Small intestine (tissue), 7 donors: ENCODE data around the gene CPNE1. TPM values are rescaled to one million over a fixed set of nuclear protein-coding genes. Genes with fewer than 3 reads are reported as not detected.

Experiments
- DNase-seq, 2 donors: peaks; one replicate each; pipeline versions ENCODE4 v3.0.0 to v3.0.0-alpha.2; 2013
- FAIRE-seq: peaks from 2 replicates; lab custom pipeline; 2012; peaks lifted over from hg19 to GRCh38; lab: Jason Lieb, UNC
- H3K27ac ChIP-seq, 3 donors: one replicate each; pipeline ENCODE4 v1.5.1; 2013; ENCODE audit warnings: low read length in 2 of 3, mild to moderate bottlenecking in 2 of 3, control low read depth in 1 of 3, inconsistent platforms in 1 of 3, low read depth in 1 of 3, moderate library complexity in 1 of 3
- H3K27me3 ChIP-seq, 3 donors: one replicate each; pipeline ENCODE4 v1.6.1; 2013; ENCODE audit warnings: low read length in 3 of 3, inconsistent platforms in 1 of 3; ENCODE audit not compliant: control insufficient read depth in 3 of 3, insufficient read depth in 3 of 3
- H3K36me3 ChIP-seq, 3 donors: one replicate each; pipeline ENCODE4 v1.6.1; 2013; ENCODE audit warnings: low read length in 3 of 3, inconsistent platforms in 1 of 3, low read depth in 1 of 3, mild to moderate bottlenecking in 1 of 3, moderate library complexity in 1 of 3; ENCODE audit not compliant: control insufficient read depth in 3 of 3, insufficient read depth in 2 of 3
- H3K4me1 ChIP-seq, 3 donors: one replicate each; pipeline ENCODE4 v1.6.1; 2013; ENCODE audit warnings: low read length in 2 of 3, inconsistent platforms in 1 of 3, low read depth in 1 of 3, mild to moderate bottlenecking in 1 of 3, moderate library complexity in 1 of 3; ENCODE audit not compliant: control insufficient read depth in 3 of 3, insufficient read depth in 2 of 3
- H3K4me3 ChIP-seq, 3 donors: one replicate each; pipeline ENCODE4 v1.5.1; 2013; ENCODE audit warnings: low read length in 3 of 3, control low read depth in 1 of 3, inconsistent platforms in 1 of 3, low read depth in 1 of 3, mild to moderate bottlenecking in 1 of 3, moderate library complexity in 1 of 3
- H3K9me3 ChIP-seq, 2 donors: one replicate each; pipeline ENCODE4 v1.6.1; 2013; ENCODE audit warnings: low read depth in 1 of 2, low read length in 1 of 2; ENCODE audit not compliant: control insufficient read depth in 2 of 2, insufficient read depth in 1 of 2
- WGBS, 3 donors: extraction: QIAGEN DNeasy Blood & Tissue Kit; methylation state at CpG; one replicate each; pipeline ENCODE4 v1.1.7; 2013; 5-methylcytosine and 5-hydroxymethylcytosine counted together
- polyA plus RNA-seq, 4 donors: library from polyadenylated mRNA; stranded (reverse) in 3 of 4; unstranded in 1 of 4; fragments of 200-250 nt in 3 of 4; fragments of 120-200 nt in 1 of 4; gene quantifications; one replicate each; pipeline versions ENCODE4 v1.2.1 to v1.2.3, GENCODE V29; 2013
- donor health status: healthy with polysubstance abuse.
- donor health status: control.
- donor health status: control.
- donor health status: Bipolar disorder and iron deficiency.
- donor health status: healthy.

CPNE1 gene
- polyA plus RNA-seq, 4 donors = 94.3 to 132 (median 113) TPM

GRCh38 chr20:35700625-35701148, 36.0 kb upstream of the CPNE1 start:
- DNase-seq = no peak
- peaks cover 0 to 9% (median 6%) of the 10 kb centered on the region in 3 donors for H3K4me1 ChIP-seq
- FAIRE-seq = no peak
- H3K27ac ChIP-seq = peak overlapping the region in 1 of 3 donors; percentile 25
- no peaks in the 10 kb centered on the region for H3K27me3 ChIP-seq
- peaks cover 16 to 31% (median 17%) of the 10 kb centered on the region in 3 donors for H3K36me3 ChIP-seq
- H3K4me3 ChIP-seq = no peak overlapping the region
- WGBS, 3 donors = 92 to 97% (median 93%) methylated on average over 7 of the region's 7 CpGs
- no peaks in the 10 kb centered on the region for H3K9me3 ChIP-seq

- FAIRE-seq (no peak), DNase-seq (peak; percentile 48 to 51)
- H3K27me3 ChIP-seq = no peaks in the 10 kb centered on the region
- peak overlapping the region; percentile 91 to 94 (median 93) for H3K27ac ChIP-seq
- H3K9me3 ChIP-seq = no peaks in the 10 kb centered on the region
- peaks cover 0 to 9% (median 6%) of the 10 kb centered on the region in 3 donors for H3K4me1 ChIP-seq
- peak overlapping the region; percentile 90 to 96 (median 93) for H3K4me3 ChIP-seq
- WGBS, 3 donors = 12 to 18% (median 15%) methylated on average over 6 of the region's 6 CpGs
- peaks cover 13 to 28% (median 16%) of the 10 kb centered on the region in 3 donors for H3K36me3 ChIP-seq
Measured at GRCh38 chr20:35699957-35700624, 35.4 kb upstream of the CPNE1 start.

DNA sequence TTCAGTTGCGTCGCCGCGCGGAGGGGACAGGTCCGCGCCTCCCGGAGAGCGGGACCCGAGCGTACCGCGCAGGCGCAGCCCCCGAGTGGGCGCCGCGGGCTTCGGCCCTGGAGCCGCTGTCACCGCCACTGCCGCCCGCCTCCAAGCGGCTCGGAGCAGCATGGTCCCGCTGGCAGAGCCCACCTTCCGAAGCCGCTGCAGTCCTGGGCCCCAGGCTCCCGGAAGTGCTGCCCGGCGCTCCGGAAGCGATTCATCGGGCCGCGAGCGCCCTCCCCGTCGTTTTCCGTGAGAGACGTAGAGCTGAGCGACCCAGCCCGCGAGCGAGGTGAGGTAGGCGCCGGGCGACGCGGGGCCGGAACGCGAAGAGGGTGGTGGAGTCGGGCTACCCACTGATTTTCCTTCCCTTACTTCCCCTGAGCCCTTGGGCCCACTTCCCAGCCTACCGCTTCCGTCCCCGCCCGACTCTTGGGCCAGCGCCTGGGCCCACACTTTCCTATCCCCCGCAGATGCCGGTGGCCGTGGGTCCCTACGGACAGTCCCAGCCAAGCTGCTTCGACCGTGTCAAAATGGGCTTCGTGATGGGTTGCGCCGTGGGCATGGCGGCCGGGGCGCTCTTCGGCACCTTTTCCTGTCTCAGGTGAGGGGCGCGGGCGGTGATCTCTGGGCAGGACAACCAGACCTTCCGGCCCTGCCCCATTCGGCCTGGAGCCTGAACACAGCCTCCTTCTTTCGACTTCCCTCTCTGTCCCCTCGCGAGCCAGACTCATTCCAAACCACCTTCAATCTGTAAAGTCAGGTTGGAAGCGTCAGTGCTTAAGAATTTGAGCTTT, 34.6 kb upstream of the CPNE1 start, which contains the start of the genes NFS1 and ROMO1:
Gene NFS1, minus strand, starts transcription at position 226 of the 830 bp plus-strand sequence. Its CDS starts 64 bp downstream, at position 162.
Gene ROMO1, plus strand, starts transcription at position 279 of the 830 bp plus-strand sequence. Its CDS starts 228 bp downstream, at position 507.
- DNase-seq = peak; percentile 80 to 92
- peak within 1 kb of the TSS; percentile 91 to 94 (median 93) for H3K27ac ChIP-seq
- peak within 1 kb of the TSS; percentile 90 to 96 (median 93) for H3K4me3 ChIP-seq
- FAIRE-seq = no peak
- WGBS, 3 donors = 0 to 1% (median 1%) methylated on average over 67 to 81 of the region's 81 CpGs
- peaks cover 0 to 9% (median 6%) of the 10 kb centered on the region in 3 donors for H3K4me1 ChIP-seq
- H3K9me3 ChIP-seq = no peaks in the 10 kb centered on the region
- H3K27me3 ChIP-seq = no peaks in the 10 kb centered on the region
- H3K36me3 ChIP-seq = peaks cover 9 to 29% (median 10%) of the 10 kb centered on the region in 3 donors

- Histone ChIP-seq H3K27me3 (no peaks in the 10 kb centered on the region), H3K36me3 (peaks cover 6 to 37% (median 9%) of the 10 kb centered on the region in 3 donors), H3K4me3 (peak overlapping the region; percentile 90 to 96 (median 93)), H3K4me1 (peaks cover 0 to 9% (median 6%) of the 10 kb centered on the region in 3 donors), H3K9me3 (no peaks in the 10 kb centered on the region), H3K27ac (peak overlapping the region; percentile 91 to 94 (median 93))
- DNase-seq = peak in 1 of 2 donors; percentile 28
- no peak for FAIRE-seq
- 6 to 7% (median 7%) methylated on average over 37 of the region's 37 CpGs for WGBS, 3 donors
Measured at GRCh38 chr20:35698298-35699126, 33.8 kb upstream of the CPNE1 start.

GRCh38 chr20:35697696-35698297, 33.1 kb upstream of the CPNE1 start:
- 74 to 82% (median 79%) methylated on average over 9 of the region's 9 CpGs for WGBS, 3 donors
- no peak for FAIRE-seq

DNA sequence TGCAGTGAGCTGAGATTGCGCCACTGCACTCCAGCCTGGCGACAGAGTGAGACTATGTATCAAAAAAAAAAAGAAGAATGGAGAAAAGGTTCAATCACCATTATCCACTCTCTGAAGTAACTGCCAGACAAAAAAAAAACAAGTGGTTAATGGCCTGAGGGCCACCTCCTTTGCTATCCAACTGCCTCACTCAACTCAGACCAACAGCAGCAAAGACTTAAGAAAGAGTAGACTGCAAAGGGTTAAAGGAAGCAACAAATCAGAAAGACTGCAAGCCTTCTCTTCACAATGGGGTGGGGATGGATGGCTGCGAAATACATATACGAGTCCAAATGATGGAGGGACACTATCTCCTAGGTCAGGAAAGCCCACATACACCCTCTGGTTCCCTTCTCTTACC, 31.3 kb upstream of the CPNE1 start:
- DNase-seq = no peak
- H3K36me3 ChIP-seq = peaks cover 0 to 45% (median 5%) of the 10 kb centered on the region in 3 donors

More at GRCh38 chr20:35697696-35698297, 33.1 kb upstream of the CPNE1 start:
- Histone ChIP-seq H3K27ac (no peak overlapping the region), H3K9me3 (no peaks in the 10 kb centered on the region), H3K4me1 (peaks cover 0 to 9% (median 6%) of the 10 kb centered on the region in 3 donors), H3K36me3 (peaks cover 6 to 44% (median 9%) of the 10 kb centered on the region in 3 donors), H3K27me3 (no peaks in the 10 kb centered on the region), H3K4me3 (no peak overlapping the region)
- no peak for DNase-seq

GRCh38 chr20:35695245-35695749, 30.6 kb upstream of the CPNE1 start:
- Histone ChIP-seq H3K36me3 (peaks cover 3 to 44% (median 3%) of the 10 kb centered on the region in 3 donors), H3K27me3 (no peaks in the 10 kb centered on the region), H3K9me3 (no peaks in the 10 kb centered on the region), H3K27ac (no peak overlapping the region), H3K4me3 (no peak overlapping the region), H3K4me1 (peaks cover 0 to 6% (median 2%) of the 10 kb centered on the region in 3 donors)
- 41 to 74% (median 51%) methylated on average over 2 of the region's 2 CpGs for WGBS, 3 donors
- DNase-seq (peak in 1 of 2 donors; percentile 45), FAIRE-seq (no peak)

More for the DNA sequence above, 31.3 kb upstream of the CPNE1 start:
- H3K27me3 ChIP-seq = no peaks in the 10 kb centered on the region
- WGBS, 3 donors = 89 to 97% (median 97%) methylated on average over 4 of the region's 4 CpGs
- peaks cover 0 to 9% (median 6%) of the 10 kb centered on the region in 3 donors for H3K4me1 ChIP-seq
- FAIRE-seq = no peak
- H3K9me3 ChIP-seq = no peaks in the 10 kb centered on the region
- no peak overlapping the region for H3K27ac ChIP-seq
- no peak overlapping the region for H3K4me3 ChIP-seq
